BJ (cell line): ENCODE results near the gene BCAS4. TPM values are rescaled to one million over a fixed set of nuclear protein-coding genes. Genes with fewer than 3 reads are reported as not detected.

Experiments
- CTCF ChIA-PET: fragments of 350-600 bp; formaldehyde crosslinking; extraction: SDS; loops from one replicate; lab custom pipeline; 2021; ENCODE audit warnings: antibody characterized with exemption, inconsistent platforms; lab: Yijun Ruan, JAX
- POLR2A ChIA-PET: fragments of 300-600 bp; sonication (Branson Sonifier 250); formaldehyde crosslinking; extraction: SDS; loops from one replicate; lab custom pipeline; 2021; ENCODE audit warnings: antibody characterized with exemption; lab: Charles Lee
- DNase-seq: peaks from one replicate; pipeline ENCODE4 v3.0.0-alpha.2; 2011; ENCODE audit warnings: low read depth
- H3K27me3 ChIP-seq: 2 replicates; pipeline ENCODE4 v1.6.0; 2011; ENCODE audit warnings: low read length; ENCODE audit not compliant: control insufficient read depth, insufficient read depth
- H3K36me3 ChIP-seq: 2 replicates; pipeline ENCODE4 v1.5.1; 2011; ENCODE audit warnings: low read length; ENCODE audit not compliant: control insufficient read depth, insufficient read depth
- H3K4me3 ChIP-seq: 2 replicates; pipeline ENCODE4 v1.5.1; 2011; ENCODE audit warnings: low read depth, mild to moderate bottlenecking, control low read depth, low read length
- CTCF ChIP-seq: IDR thresholded peaks from 2 replicates; pipeline ENCODE4 v1.5.1; 2011; ENCODE audit warnings: low read depth, mild to moderate bottlenecking, control low read depth, inconsistent platforms, low read length, moderate library complexity; ENCODE audit not compliant: insufficient read depth
- polyA plus RNA-seq: library from polyadenylated mRNA; depleted of rRNA; stranded (reverse); fragments of >200 nt; gene quantifications from 2 replicates; pipeline ENCODE4 v1.2.3, GENCODE V29; 2011

Gene BCAS4
- polyA plus RNA-seq, 1 experiment: 31.6 TPM

DNA sequence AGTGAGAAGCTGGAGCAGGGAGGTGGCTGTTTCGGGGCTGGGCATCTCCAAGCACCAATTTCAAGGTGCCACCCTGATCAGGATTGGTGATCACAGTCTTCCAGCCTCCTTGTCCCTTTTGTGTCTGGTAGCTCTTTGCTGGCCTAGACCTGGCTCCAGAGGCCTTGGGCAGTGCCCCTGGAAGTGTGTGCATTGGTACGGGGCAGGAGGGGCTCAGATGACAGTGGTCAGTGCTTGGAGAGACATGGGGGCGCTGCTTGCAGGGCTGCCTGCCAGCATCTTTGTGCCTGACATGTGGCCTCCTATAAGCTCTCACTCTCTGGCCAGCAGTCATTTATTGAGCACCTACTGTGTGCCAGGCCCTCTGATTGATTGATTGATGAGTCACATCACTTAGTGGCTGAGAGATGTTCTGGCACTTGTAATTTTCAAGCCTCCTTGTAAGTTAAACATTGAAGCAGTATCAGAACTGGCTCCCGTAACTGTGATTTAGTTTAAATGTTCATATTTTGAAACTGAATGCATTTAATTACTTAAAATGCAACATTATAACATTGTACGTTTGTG lies 61.7 kb downstream of the BCAS4 start:
- Histone ChIP-seq H3K27me3 (no peaks in the 10 kb centered on the region), H3K4me3 (no peak overlapping the region), H3K36me3 (no peaks in the 10 kb centered on the region; the same call in 1 of the 2 replicates)
- POLR2A ChIA-PET: no interaction called here
- TF ChIP-seq CTCF: no peak
- CTCF ChIA-PET: interaction anchor here (1.4 to 1.5 kb wide), 2 partner anchors 10 to 34 kb away, joined by 3 read pairs; no protein-coding TSS in a partner anchor
- no peak for DNase-seq

DNA sequence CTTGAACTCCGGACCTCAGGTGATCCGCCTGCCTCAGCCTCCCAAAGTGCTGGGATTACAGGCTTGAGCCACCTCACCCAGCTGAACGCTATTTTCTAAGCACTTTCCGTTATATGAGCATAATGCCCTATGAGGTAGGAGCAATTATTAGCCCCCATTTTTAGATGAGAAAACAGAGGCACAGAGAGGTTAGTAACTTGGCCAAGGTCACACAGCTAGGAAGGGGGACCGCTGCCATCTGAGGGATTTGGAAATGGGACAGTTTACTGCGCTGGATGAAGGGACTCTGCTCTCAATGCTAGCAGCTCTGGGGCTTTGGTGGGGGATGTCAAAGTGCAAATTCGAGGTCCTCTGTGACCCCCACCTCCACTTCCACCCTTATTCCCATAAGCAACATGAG lies 62.5 kb downstream of the BCAS4 start:
- ChIA-PET POLR2A (no interaction called here), CTCF (interaction anchor here (1.4 to 1.8 kb wide), 2 partner anchors 9 to 10 kb away, joined by 3 to 6 read pairs; no protein-coding TSS in a partner anchor)
- Histone ChIP-seq H3K27me3 (no peaks in the 10 kb centered on the region), H3K4me3 (no peak overlapping the region), H3K36me3 (no peaks in the 10 kb centered on the region; the same call in 1 of the 2 replicates)
- DNase-seq: no peak
- no peak for TF ChIP-seq CTCF

- ChIA-PET POLR2A (no interaction called here), CTCF (interaction anchor here (1.8 kb wide), 1 partner anchor 10 kb away, joined by 6 read pairs; no protein-coding TSS in a partner anchor)
- H3K27me3 ChIP-seq: no peaks in the 10 kb centered on the region
- H3K4me3 ChIP-seq: no peak overlapping the region
- no peak for DNase-seq
- no peaks in the 10 kb centered on the region; the same call in 1 of the 2 replicates for H3K36me3 ChIP-seq
- no peak for TF ChIP-seq CTCF
Observed at GRCh38 chr20:50858525-50858924, 63.7 kb downstream of the BCAS4 start.

DNA sequence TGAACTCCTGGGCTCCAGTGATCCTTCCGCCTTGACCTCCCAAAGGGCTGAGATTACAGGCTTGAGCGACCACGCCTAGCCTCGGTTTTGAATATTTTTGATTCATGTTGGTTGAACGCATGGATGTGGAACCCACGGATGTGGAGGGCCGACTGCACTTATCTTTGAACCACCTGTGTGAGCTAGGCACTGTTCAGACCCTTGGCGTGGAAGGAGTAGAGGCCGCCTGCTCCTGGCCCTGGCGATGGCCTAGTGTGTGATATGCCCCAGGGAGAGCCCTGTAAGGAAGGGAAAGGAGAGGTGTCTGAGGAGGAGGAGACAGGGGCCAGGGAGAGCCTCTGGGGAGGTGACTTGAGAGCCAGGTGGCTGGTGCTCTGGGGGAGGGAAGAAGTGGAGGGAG lies 64.3 kb downstream of the BCAS4 start:
- ChIA-PET CTCF (no interaction called here), POLR2A (no interaction called here)
- TF ChIP-seq CTCF: no peak
- Histone ChIP-seq H3K36me3 (no peaks in the 10 kb centered on the region; the same call in 1 of the 2 replicates), H3K27me3 (no peaks in the 10 kb centered on the region), H3K4me3 (no peak overlapping the region)
- no peak for DNase-seq

- ChIA-PET CTCF (no interaction called here), POLR2A (no interaction called here)
- TF ChIP-seq CTCF: no peak
Observed at GRCh38 chr20:50861012-50861411, 66.2 kb downstream of the BCAS4 start.

More at GRCh38 chr20:50861012-50861411, 66.2 kb downstream of the BCAS4 start:
- no peak for DNase-seq
- Histone ChIP-seq H3K36me3 (no peaks in the 10 kb centered on the region; the same call in 1 of the 2 replicates), H3K27me3 (no peaks in the 10 kb centered on the region), H3K4me3 (no peak overlapping the region)
